K562 (cell line): Measurements from ENCODE around the gene DLX6. TPM values are rescaled to one million over a fixed set of nuclear protein-coding genes. Genes with fewer than 3 reads are reported as not detected.

Source experiments
- ATAC-seq: fragments of 200-7000 bp; cut with Tn5 transposase; 3 replicates; pipeline ENCODE4 v1.9.1; 2020; ENCODE audit warnings: moderate library complexity
- BruUV-seq: library from RNA; stranded (reverse); fragments of 400-500 nt; replicated peaks from 2 replicates; lab custom pipeline; 2021; lab: Mats Ljungman, UMichigan
- CTCF ChIA-PET: fragments of 300-600 bp; formaldehyde crosslinking; extraction: SDS; loops from one replicate; lab custom pipeline; 2021; ENCODE audit warnings: low intra/inter-chr PET ratio; lab: Yijun Ruan, JAX
- POLR2A ChIA-PET: fragments of 300-600, 350-650 bp; sonication (Branson Sonifier 250); formaldehyde crosslinking; extraction: SDS; loops from one replicate; lab custom pipeline; 2021; ENCODE audit warnings: antibody characterized with exemption, inconsistent platforms; lab: Yijun Ruan, JAX
- DNase-seq, 4 experiments: peaks; one replicate each; pipeline versions ENCODE4 v3.0.0 to v3.0.0-alpha.2; 2011 to 2018; ENCODE audit warnings: low spot score in 3 of 4, mixed read lengths in 3 of 4; ENCODE audit errors: extremely low read depth in 1 of 4
- FAIRE-seq: peaks from 2 replicates; lab custom pipeline; 2011; peaks lifted over from hg19 to GRCh38; lab: Jason Lieb, UNC
- H2AFZ ChIP-seq: 2 replicates; pipeline ENCODE4 v1.6.0; 2011; ENCODE audit warnings: low read depth, low read length, control low read depth, inconsistent platforms
- H3K27ac ChIP-seq: fragments of 200-600 bp; 3 replicates; pipeline ENCODE4 v1.8.0; 2011; ENCODE audit warnings: low read depth, mild to moderate bottlenecking, control low read depth, inconsistent platforms, low read length, moderate library complexity, mixed read lengths; ENCODE audit errors: extremely low read depth
- H3K27me3 ChIP-seq, 2 experiments: fragments of 300-600 bp in 1 of 2; 2 replicates in 1 of 2; 3 replicates in 1 of 2; pipeline versions ENCODE4 v1.6.0 to v1.8.0; 2011; ENCODE audit warnings: inconsistent platforms in 2 of 2, low read length in 2 of 2, mild to moderate bottlenecking in 1 of 2, mixed read lengths in 1 of 2, moderate library complexity in 1 of 2; ENCODE audit not compliant: control insufficient read depth in 2 of 2, insufficient read depth in 2 of 2
- H3K36me3 ChIP-seq: fragments of 300-600 bp; 3 replicates; pipeline ENCODE4 v1.8.0; 2011; ENCODE audit warnings: mild to moderate bottlenecking, low read length, inconsistent platforms; ENCODE audit not compliant: control insufficient read depth, insufficient read depth
- H3K4me1 ChIP-seq, 2 experiments: fragments of 200-600 bp in 1 of 2; replicated peaks in 1 of 2; 2 replicates in 1 of 2; 3 replicates in 1 of 2; pipeline versions ENCODE4 v1.5.1 to v1.8.0; 2011; ENCODE audit warnings: inconsistent platforms in 2 of 2, low read length in 2 of 2, mild to moderate bottlenecking in 1 of 2, mixed read lengths in 1 of 2, moderate library complexity in 1 of 2; ENCODE audit not compliant: control insufficient read depth in 2 of 2, insufficient read depth in 2 of 2
- H3K4me2 ChIP-seq: 2 replicates; pipeline ENCODE4 v1.6.1; 2011; ENCODE audit warnings: low read length, control low read depth, inconsistent platforms, mixed read lengths; ENCODE audit not compliant: insufficient read depth
- H3K4me3 ChIP-seq: fragments of 200-600 bp; sonication (generic), shearing (Covaris generic); 2 replicates; pipeline ENCODE4 v1.5.1; 2016; ENCODE audit warnings: control low read depth, inconsistent platforms
- H3K79me2 ChIP-seq: fragments of 200-600 bp; 3 replicates; pipeline ENCODE4 v1.8.0; 2011; ENCODE audit warnings: low read length, inconsistent platforms; ENCODE audit not compliant: control insufficient read depth, insufficient read depth
- H3K9ac ChIP-seq, 2 experiments: 2 replicates each; pipeline versions ENCODE4 v1.6.0 to v1.6.1; 2011; ENCODE audit warnings: low read depth in 2 of 2, low read length in 2 of 2, control low read depth in 1 of 2, inconsistent platforms in 1 of 2, mild to moderate bottlenecking in 1 of 2, mixed read lengths in 1 of 2; ENCODE audit not compliant: insufficient read depth in 1 of 2
- H3K9me1 ChIP-seq: one replicate; pipeline ENCODE4 v1.6.0; 2011; ENCODE audit warnings: inconsistent platforms, mild to moderate bottlenecking, low read length, moderate library complexity; ENCODE audit not compliant: control insufficient read depth, insufficient read depth
- H3K9me3 ChIP-seq: replicated peaks from 2 replicates; pipeline ENCODE4 v1.5.1; 2011; ENCODE audit warnings: low read depth, low read length, inconsistent platforms; ENCODE audit not compliant: control insufficient read depth, insufficient read depth
- H4K20me1 ChIP-seq: replicated peaks from 2 replicates; pipeline ENCODE4 v1.6.1; 2011; ENCODE audit warnings: low read length, inconsistent platforms, mixed read lengths; ENCODE audit not compliant: control insufficient read depth, insufficient read depth
- CREB3 ChIP-seq: fragments of 450-650 bp; conservative IDR thresholded peaks from 2 replicates; pipeline ENCODE4 v1.6.1; 2016; ENCODE audit warnings: missing genetic modification characterization, low read depth, mild to moderate bottlenecking, missing compliant biosample characterization, moderate library complexity
- EZH2 ChIP-seq: IDR thresholded peaks from 2 replicates; pipeline ENCODE4 v1.6.1; 2012; ENCODE audit warnings: low read depth, mild to moderate bottlenecking, inconsistent platforms, low read length, borderline replicate concordance
- KAT2B ChIP-seq: IDR thresholded peaks from one replicate; pipeline ENCODE4 v1.6.1; 2012; ENCODE audit warnings: low read depth, mild to moderate bottlenecking, control low read depth, inconsistent platforms, low read length, moderate library complexity
- KDM2B ChIP-seq: fragments of 250-450 bp; sonication (Bioruptor Pico); IDR thresholded peaks from 2 replicates; pipeline ENCODE4 v1.8.0; 2021; ENCODE audit warnings: mild to moderate bottlenecking, moderate library complexity
- SIN3B ChIP-seq: fragments of 450-650 bp; IDR thresholded peaks from 2 replicates; pipeline ENCODE4 v1.6.1; 2017; ENCODE audit warnings: low read depth, mild to moderate bottlenecking, moderate library complexity
- ZNF609 ChIP-seq: sonication (generic); formaldehyde crosslinking; IDR thresholded peaks from 2 replicates; pipeline ENCODE4 v1.8.1; 2023; ENCODE audit warnings: missing genetic modification reagents, mild to moderate bottlenecking, borderline replicate concordance
- ZSCAN32 ChIP-seq: fragments of 450-650 bp; formaldehyde crosslinking; IDR thresholded peaks from 2 replicates; pipeline ENCODE4 v1.4.0; 2020; ENCODE audit warnings: mild to moderate bottlenecking, moderate library complexity
- WGBS: fragments of 100-300 bp; shearing (Covaris generic); methylation state at CpG from one replicate; pipeline ENCODE4 v1.1.6; 2016; ENCODE audit warnings: low coverage, mixed read lengths; ENCODE audit not compliant: insufficient coverage; ENCODE audit errors: missing lambda C conversion rate; 5-methylcytosine and 5-hydroxymethylcytosine counted together
- in situ Hi-C: fragments of 300-500 bp; cut with MboI; formaldehyde crosslinking; loops from 4 replicates; pipeline ENCODE4 v1.15.0; 2018; ENCODE audit warnings: inconsistent platforms, mixed read lengths
- intact Hi-C: fragments of 100-400 bp; cut with micrococcal nuclease; formaldehyde crosslinking; loops from 2 replicates; pipeline ENCODE4 v1.14.2; 2022
- polyA plus RNA-seq, 8 experiments: library from polyadenylated mRNA; depleted of rRNA in 4 of 8; stranded (reverse) in 5 of 8; unstranded in 3 of 8; fragments of >200 nt; fragmentation: Nextera tagmentation in 2 of 8; fragmentation: Illumina TruSeq in 1 of 8; extraction: Ambion mirVana in 2 of 8; extraction: Trizol in 1 of 8; gene quantifications; 2 replicates each; pipeline versions ENCODE4 v1.2.1 to v1.2.3, GENCODE V29; 2011 to 2014; ENCODE audit warnings: inconsistent platforms in 1 of 8, missing spikeins in 1 of 8
- total RNA-seq, 7 experiments: library from RNA; depleted of rRNA in 6 of 7; stranded (reverse); fragments of >200 nt in 6 of 7; fragmentation: Illumina TruSeq in 2 of 7; extraction: Trizol in 2 of 7; gene quantifications; 2 replicates each; pipeline versions ENCODE4 v1.2.1 to v1.2.3, GENCODE V29; 2011 to 2021; ENCODE audit warnings: low replicate concordance in 1 of 7

DLX6 gene
- total and polyA plus RNA-seq, 9 of the 15 experiments (the other 6 are each of a cell fraction or from before 2014, with no cell fraction given): not detected

GRCh38 chr7:97011536-97012364 lies 6.4 kb downstream of the DLX6 start:
- intact Hi-C loops: no loop called here
- under 1% methylated on average over 15 of the region's 15 CpGs for WGBS
- ChIA-PET CTCF (no interaction called here), POLR2A (no interaction called here)
- H4K20me1 ChIP-seq: no peaks in the 10 kb centered on the region
- H3K4me3 ChIP-seq: no peak overlapping the region
- H3K36me3 ChIP-seq: no peaks in the 10 kb centered on the region
- H3K9ac ChIP-seq: no peak overlapping the region
- no peak for TF ChIP-seq SIN3B
- 0 out of 2 replicates have a peak, but pooled peaks have one; percentile 35 for TF ChIP-seq EZH2
- TF ChIP-seq CREB3 (tag): no peak
- no peak for TF ChIP-seq KDM2B (CRISPR knock-in tag)
- TF ChIP-seq ZSCAN32 (CRISPR knock-in tag): no peak
- TF ChIP-seq KAT2B: no peak
- no peak for TF ChIP-seq ZNF609 (CRISPR knock-in tag)
- H3K27ac ChIP-seq: no peak overlapping the region
- FAIRE-seq (no peak), ATAC-seq (no peak), DNase-seq (no peak)
- in situ Hi-C loops: no loop called here
- H3K9me1 ChIP-seq: no peaks in the 10 kb centered on the region
- H3K27me3 ChIP-seq: peaks cover 52 to 56% of the 10 kb centered on the region in 2 experiments; a peak in 4 of 5 replicates
- H3K9me3 ChIP-seq: no peaks in the 10 kb centered on the region
- H2AFZ ChIP-seq: no peak overlapping the region
- peaks cover 0 to 6% of the 10 kb centered on the region in 2 experiments; a peak in 1 of 5 replicates for H3K4me1 ChIP-seq
- no TSS peak for BruUV-seq
- no peaks in the 10 kb centered on the region for H3K79me2 ChIP-seq
- no peak overlapping the region for H3K4me2 ChIP-seq
